Myocyte (in vitro differentiated cells): ENCODE measurements around the gene C3. TPM values are rescaled to one million over a fixed set of nuclear protein-coding genes. Genes with fewer than 3 reads are reported as not detected.
A peak's percentile ranks its signal among the peaks of the same experiment; 100 is the strongest.
"Not testable (repeated sequence)": the region's sequence is repeated elsewhere in the genome, so short reads cannot be mapped to it uniquely, and the experiment has no call there.

ENCODE experiments used
- DNase-seq: peaks from one replicate; pipeline ENCODE4 v3.0.0-alpha.2; 2012; ENCODE audit warnings: low read depth
- total RNA-seq: library from RNA; depleted of rRNA; stranded (reverse); fragments of >200 nt; gene quantifications from 2 replicates; pipeline ENCODE4 v1.2.3, GENCODE V29; 2014

C3 gene
- total RNA-seq, 1 donor from 2014 or later: 2.1 TPM

GRCh38 chr19:6667114-6667627, 53.3 kb downstream of the C3 start:
- no peak for DNase-seq

GRCh38 chr19:6664916-6665315, 55.5 kb downstream of the C3 start:
- no peak for DNase-seq

GRCh38 chr19:6663236-6664201, 56.9 kb downstream of the C3 start:
- DNase-seq: no peak

- DNase-seq: no peak
Observed at GRCh38 chr19:6662702-6663101, 57.7 kb downstream of the C3 start.

DNA sequence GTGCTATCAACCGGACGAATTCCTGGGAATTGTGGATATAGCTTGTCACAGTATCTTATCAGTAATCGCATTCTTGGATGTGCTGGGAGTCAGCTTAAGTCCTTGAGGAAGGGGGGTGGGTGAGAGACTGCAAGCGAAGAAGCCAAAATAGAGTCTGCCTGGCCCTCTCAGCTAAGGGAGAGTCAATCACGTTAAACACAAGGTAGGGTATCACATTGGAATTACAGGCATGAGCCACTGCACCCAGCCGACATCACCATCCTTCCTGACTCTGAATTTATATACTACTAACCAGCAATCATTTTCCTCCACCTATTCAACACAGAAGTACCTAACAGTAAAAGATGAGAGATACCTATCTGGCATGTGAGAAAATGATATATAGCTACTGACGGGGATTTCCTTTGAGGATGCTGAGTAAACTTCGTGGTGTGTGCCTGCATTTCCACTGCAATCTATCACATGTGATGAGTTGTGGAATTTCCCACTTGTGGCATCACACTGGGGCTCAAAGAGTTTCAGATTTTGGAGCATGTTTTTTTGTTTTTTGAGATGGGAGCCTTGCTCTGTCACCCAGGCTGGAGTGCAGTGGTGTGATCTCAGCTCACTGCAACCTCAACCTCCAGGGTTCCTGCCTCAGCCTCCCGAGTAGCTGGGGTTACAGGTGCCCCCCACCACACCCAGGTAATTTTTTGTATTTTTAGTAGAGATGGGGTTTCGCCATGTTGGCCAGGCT, 58.8 kb downstream of the C3 start:
- DNase-seq: not testable (repeated sequence)

GRCh38 chr19:6660930-6661329, 59.5 kb downstream of the C3 start:
- DNase-seq: no peak

DNA sequence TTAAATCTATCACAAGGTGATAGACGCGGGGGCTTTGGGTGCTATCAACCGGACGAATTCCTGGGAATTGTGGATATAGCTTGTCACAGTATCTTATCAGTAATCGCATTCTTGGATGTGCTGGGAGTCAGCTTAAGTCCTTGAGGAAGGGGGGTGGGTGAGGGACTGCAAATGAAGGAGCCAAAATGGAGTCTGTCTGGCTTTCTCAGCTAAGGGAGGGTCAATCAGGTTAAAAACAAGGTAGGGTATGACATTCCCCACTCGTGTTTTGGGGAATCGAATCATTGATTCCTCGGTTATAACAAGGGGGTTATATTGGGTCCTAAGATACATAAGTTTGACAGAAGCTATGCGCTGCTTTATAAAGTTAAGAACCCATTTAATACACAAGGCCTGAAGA, 64.1 kb downstream of the C3 start:
- not testable (repeated sequence) for DNase-seq

- DNase-seq: no peak
Observed at GRCh38 chr19:6654347-6655310, 65.8 kb downstream of the C3 start.

DNA sequence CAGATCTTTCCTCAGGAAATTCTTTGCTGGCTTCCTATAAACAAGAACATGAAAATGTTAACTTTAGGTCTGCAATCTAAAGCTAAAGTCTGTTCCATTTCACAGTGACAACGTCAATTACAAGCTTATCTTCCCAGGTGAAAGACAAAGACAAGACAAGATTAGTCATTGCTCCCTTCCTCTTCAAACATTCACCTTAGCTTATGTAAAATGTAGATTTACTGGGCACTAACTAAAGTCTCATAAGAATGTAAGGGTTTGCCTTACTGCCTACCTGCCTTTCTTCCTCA, 67.7 kb downstream of the C3 start:
- DNase-seq: no peak

- no peak for DNase-seq
Observed at GRCh38 chr19:6651965-6652804, 68.3 kb downstream of the C3 start.

GRCh38 chr19:6649185-6649584, 71.3 kb downstream of the C3 start:
- no peak for DNase-seq

DNA sequence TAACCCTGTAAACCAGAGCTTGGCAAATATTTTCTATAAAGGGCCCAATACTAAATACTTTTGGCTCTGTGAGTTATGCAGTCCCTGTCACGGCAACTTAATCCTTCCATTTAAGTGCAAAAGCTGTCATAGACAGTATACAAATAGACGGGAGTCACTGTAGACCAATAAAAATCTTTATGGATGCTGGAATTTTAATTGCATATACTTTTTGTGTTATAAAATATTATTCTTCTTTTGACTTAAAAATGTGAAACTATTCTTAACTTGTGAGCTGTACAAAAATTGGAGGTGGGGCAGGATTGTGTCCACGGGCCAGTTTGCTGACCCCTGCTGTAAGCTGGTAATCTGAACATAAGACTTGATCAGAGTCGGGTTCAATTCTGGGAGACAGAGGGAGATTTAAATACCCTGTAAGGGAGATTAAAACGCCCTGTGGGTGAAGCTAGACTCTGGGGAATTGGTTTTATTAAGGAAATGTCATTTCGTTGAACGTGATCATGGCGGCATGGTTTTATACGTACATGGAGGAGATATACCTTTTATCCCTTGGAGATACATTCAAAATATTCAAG, 72.2 kb downstream of the C3 start:
- no peak for DNase-seq

DNA sequence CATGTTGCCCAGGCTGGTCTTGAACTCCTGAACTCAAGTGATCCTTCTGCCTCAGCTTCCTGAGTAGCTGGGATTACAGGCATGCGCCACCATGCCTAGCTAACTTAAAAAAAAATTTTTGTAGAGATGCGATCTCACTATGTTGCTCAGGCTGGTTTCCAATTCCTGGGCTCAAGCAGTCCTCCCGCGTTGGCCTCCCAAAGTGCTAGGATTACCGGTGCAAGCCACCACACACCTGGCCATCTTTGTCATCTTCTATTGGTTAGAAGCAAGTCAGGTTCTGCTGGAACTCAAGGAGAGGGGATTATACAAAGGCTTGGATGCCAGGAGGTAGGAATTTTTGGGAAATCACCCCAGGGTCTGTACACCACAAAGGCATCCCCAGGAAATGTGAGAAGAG, 75.7 kb downstream of the C3 start:
- no peak for DNase-seq

GRCh38 chr19:6640333-6640732, 80.1 kb downstream of the C3 start:
- not testable (repeated sequence) for DNase-seq

DNA sequence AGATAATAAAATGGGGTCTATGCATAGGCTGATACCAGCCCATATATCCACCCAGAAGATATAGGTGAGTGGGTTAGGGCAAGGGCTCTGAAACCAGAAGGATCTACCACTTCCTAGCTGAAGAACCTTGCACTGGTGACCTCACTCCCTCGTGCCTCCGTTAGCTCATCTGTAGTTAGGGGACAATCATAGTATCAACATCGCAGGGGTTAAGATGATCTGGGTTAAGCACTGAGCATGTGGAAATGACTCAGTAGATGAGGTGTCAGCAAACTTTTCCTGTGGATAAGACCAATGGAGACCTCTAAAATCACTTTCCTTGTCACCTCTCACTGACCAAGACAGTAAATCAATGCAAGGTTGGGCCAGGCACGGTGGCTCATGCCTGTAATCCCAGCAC, 81.0 kb downstream of the C3 start:
- DNase-seq: no peak

DNA sequence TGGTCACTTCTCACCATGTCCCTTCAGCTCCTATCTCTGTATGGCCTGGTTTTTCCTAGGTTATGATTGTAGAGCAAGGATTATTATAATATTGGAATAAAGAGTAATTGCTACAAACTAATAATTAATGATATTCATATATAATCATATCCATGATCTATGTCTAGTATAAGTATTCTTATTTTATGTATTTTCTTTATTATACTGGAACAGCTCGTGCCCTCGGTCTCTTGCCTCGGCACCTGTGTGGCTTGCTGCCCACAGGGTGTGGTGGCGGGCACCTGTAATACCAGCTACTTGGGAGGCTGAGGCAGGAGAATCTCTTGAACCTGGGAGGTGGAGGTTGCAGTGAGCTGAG, 87.0 kb downstream of the C3 start:
- not testable (repeated sequence) for DNase-seq

DNA sequence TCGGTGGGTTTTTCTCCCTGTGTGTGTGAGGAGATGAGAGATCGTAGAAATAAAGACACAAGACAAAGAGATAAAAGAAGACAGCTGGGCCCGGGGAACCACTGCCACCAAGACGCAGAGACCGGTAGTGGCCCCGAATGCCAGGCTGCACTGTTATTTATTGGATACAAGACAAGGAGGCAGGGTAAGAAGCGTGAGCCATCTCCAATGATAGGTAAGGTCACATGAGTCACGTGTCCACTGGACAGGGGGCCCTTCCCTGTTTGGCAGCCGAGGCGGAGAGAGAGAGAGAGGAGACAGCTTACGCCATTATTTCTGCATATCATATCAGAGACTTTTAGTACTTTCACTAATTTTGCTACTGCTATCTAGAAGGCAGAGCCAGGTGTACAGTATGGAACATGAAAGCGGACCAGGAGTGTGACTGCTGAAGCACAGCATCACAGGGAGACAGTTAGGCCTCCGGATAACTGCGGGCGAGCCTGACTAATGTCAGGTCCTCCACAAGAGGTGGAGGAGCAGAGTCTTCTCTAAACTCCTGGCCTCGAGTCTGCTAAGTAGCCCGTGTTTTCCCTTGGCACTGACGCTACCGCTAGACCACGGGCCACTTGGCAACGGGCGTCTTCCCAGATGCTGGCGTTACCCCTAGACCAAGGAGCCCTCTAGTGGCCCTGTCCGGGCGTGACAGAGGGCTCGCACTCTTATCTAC, 87.5 kb downstream of the C3 start:
- peak; percentile 77 for DNase-seq

- DNase-seq: peak; percentile 83
Observed at GRCh38 chr19:6632002-6632621, 88.3 kb downstream of the C3 start.
